ENCODE data around the gene MCM5.

MCM5 gene

GRCh38 chr22:35430897-35431322 lies 31.0 kb downstream of the MCM5 start:
- DNase-seq (ENCODE audit: extremely low read depth, insufficient read length) = peak; percentile 37
- H3K27me3 ChIP-seq (replicated peaks; ENCODE audit: control insufficient read depth, insufficient read depth, low read length) = no peaks in the 10 kb centered on the region
- no peak overlapping the region for H3K4me3 ChIP-seq (replicated peaks; ENCODE audit: low read depth, low read length)
- TF ChIP-seq, protein P1, sequence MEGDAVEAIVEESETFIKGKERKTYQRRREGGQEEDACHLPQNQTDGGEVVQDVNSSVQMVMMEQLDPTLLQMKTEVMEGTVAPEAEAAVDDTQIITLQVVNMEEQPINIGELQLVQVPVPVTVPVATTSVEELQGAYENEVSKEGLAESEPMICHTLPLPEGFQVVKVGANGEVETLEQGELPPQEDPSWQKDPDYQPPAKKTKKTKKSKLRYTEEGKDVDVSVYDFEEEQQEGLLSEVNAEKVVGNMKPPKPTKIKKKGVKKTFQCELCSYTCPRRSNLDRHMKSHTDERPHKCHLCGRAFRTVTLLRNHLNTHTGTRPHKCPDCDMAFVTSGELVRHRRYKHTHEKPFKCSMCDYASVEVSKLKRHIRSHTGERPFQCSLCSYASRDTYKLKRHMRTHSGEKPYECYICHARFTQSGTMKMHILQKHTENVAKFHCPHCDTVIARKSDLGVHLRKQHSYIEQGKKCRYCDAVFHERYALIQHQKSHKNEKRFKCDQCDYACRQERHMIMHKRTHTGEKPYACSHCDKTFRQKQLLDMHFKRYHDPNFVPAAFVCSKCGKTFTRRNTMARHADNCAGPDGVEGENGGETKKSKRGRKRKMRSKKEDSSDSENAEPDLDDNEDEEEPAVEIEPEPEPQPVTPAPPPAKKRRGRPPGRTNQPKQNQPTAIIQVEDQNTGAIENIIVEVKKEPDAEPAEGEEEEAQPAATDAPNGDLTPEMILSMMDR (IDR thresholded peaks at IDR 0.05; ENCODE audit: insufficient read depth, low read length, poor library complexity, severe bottlenecking) = peak; percentile 83
- H3K36me3 ChIP-seq (ENCODE audit: control insufficient read depth, insufficient read depth, low read length) = peaks cover 21% of the 10 kb centered on the region

DNA sequence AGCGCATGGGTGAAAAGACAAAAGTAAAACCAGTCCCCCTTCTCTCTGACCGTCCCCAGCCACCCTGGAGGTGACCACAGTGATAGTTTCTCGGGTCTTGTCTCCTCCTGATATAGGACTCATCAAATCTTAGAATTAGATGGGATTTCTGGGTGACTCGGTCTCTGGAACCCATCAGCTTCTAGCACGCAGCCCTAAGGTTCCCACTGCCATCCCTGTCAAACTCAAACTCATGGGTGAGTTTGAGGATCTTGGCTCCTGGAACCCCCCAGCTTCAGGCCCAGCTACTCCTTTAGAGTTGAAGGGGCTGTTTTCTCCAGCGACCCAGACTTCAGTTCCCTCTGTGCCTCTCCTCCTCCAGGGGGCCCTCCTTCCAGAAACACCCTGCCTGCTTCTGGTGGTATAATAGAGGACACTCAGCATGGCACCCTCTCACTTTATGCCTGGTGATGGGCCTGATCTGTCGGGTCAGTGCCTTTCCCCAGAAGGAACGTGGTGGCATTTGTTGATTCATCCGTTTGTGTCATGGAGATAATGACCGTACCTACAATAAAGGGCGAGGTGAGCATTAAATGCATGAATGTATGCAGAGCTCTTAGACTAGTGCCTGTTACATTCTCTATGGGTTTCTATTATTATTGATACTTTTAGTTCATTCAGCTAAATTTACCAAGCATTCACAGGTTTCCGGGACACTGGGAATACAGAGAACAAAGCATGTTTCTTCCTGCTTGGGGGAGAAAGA lies 31.7 kb downstream of the MCM5 start:
- no peak for DNase-seq (ENCODE audit: extremely low read depth, insufficient read length)
- TF ChIP-seq, protein P1 (IDR thresholded peaks at IDR 0.05; ENCODE audit: insufficient read depth, low read length, poor library complexity, severe bottlenecking) = no peak
- H3K4me3 ChIP-seq (replicated peaks; ENCODE audit: low read depth, low read length) = no peak overlapping the region
- H3K36me3 ChIP-seq (ENCODE audit: control insufficient read depth, insufficient read depth, low read length) = peaks cover 19% of the 10 kb centered on the region
- H3K27me3 ChIP-seq (replicated peaks; ENCODE audit: control insufficient read depth, insufficient read depth, low read length) = no peaks in the 10 kb centered on the region

- Histone ChIP-seq H3K36me3 (ENCODE audit: control insufficient read depth, insufficient read depth, low read length) (peaks cover 17% of the 10 kb centered on the region), H3K27me3 (replicated peaks; ENCODE audit: control insufficient read depth, insufficient read depth, low read length) (no peaks in the 10 kb centered on the region), H3K4me3 (replicated peaks; ENCODE audit: low read depth, low read length) (no peak overlapping the region)
- no peak for DNase-seq (ENCODE audit: extremely low read depth, insufficient read length)
- TF ChIP-seq, protein P1 (IDR thresholded peaks at IDR 0.05; ENCODE audit: insufficient read depth, low read length, poor library complexity, severe bottlenecking) = no peak
Observed at GRCh38 chr22:35432228-35432905, 32.4 kb downstream of the MCM5 start.

GRCh38 chr22:35434061-35434710 lies 34.2 kb downstream of the MCM5 start:
- no peaks in the 10 kb centered on the region for H3K27me3 ChIP-seq (replicated peaks; ENCODE audit: control insufficient read depth, insufficient read depth, low read length)
- no peak overlapping the region for H3K4me3 ChIP-seq (replicated peaks; ENCODE audit: low read depth, low read length)
- DNase-seq (ENCODE audit: extremely low read depth, insufficient read length) = no peak
- TF ChIP-seq, protein P1 (IDR thresholded peaks at IDR 0.05; ENCODE audit: insufficient read depth, low read length, poor library complexity, severe bottlenecking) = no peak
- peaks cover 19% of the 10 kb centered on the region for H3K36me3 ChIP-seq (ENCODE audit: control insufficient read depth, insufficient read depth, low read length)

DNA sequence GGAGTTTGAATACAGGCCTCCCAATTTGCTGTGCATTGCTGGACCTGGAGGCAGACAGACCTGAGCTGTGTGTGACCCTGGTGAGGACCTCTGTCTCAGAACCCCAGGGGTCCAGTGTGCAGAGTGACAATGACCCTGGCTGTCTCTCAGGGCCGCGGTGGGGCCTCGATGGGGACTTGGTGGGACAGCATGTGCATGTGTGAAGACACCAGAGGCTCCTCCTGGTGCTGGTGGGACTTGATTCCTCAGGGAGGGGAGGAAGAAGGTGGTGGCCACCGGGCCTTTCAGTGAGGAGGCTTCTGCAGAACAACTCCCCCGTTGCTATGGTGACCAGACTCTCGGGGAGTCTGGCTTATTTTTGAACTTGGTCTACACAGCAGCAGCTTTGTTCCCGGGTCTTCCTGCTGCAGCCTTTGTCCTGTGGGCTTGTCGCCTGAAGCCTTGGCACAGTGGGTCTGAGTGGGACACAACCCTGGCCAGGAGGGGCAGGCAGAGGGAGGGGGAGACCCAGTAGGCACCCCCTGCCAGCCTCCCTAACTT lies 35.3 kb downstream of the MCM5 start:
- peaks cover 16% of the 10 kb centered on the region for H3K36me3 ChIP-seq (ENCODE audit: control insufficient read depth, insufficient read depth, low read length)
- no peak for DNase-seq (ENCODE audit: extremely low read depth, insufficient read length)
- H3K27me3 ChIP-seq (replicated peaks; ENCODE audit: control insufficient read depth, insufficient read depth, low read length) = no peaks in the 10 kb centered on the region
- no peak overlapping the region for H3K4me3 ChIP-seq (replicated peaks; ENCODE audit: low read depth, low read length)
- TF ChIP-seq, protein P1 (IDR thresholded peaks at IDR 0.05; ENCODE audit: insufficient read depth, low read length, poor library complexity, severe bottlenecking) = no peak

All from GM06990 (cell line).